ENCODE measurements around the gene NEUROG3.

DNA sequence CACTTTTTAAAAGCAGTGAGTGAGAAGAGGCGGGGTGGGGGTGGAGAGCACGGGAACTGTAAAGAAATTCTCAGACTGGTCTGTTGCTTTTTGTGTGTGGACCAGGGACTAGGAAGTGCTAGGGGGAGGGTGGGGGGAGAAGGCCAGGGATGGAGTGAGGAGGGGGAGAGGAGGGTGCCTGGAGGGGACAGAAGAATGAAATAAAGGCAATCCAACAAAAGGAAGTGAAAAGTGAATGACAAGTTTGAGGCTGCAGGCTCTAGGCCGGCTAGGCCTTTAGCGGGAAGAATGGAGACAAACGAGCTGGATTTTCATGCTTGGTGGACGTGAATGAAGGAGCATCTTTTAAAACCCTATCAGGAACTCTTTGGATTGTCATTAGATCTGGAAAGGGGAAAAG lies 13.7 kb downstream of the NEUROG3 start:
- TF ChIP-seq, protein P1, sequence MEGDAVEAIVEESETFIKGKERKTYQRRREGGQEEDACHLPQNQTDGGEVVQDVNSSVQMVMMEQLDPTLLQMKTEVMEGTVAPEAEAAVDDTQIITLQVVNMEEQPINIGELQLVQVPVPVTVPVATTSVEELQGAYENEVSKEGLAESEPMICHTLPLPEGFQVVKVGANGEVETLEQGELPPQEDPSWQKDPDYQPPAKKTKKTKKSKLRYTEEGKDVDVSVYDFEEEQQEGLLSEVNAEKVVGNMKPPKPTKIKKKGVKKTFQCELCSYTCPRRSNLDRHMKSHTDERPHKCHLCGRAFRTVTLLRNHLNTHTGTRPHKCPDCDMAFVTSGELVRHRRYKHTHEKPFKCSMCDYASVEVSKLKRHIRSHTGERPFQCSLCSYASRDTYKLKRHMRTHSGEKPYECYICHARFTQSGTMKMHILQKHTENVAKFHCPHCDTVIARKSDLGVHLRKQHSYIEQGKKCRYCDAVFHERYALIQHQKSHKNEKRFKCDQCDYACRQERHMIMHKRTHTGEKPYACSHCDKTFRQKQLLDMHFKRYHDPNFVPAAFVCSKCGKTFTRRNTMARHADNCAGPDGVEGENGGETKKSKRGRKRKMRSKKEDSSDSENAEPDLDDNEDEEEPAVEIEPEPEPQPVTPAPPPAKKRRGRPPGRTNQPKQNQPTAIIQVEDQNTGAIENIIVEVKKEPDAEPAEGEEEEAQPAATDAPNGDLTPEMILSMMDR (IDR thresholded peaks at IDR 0.05 in 4 of 5, conservative IDR thresholded peaks at IDR 0.05 in 1 of 5): no peak
- TF ChIP-seq POLR2A (IDR thresholded peaks at IDR 0.05): no peak
